NCI-H524 (cell line): ENCODE results near the gene SGK1.

ENCODE experiments used
- DNase-seq, 2 experiments: peaks; one replicate each; lab custom pipeline; 2025; lab: John Stamatoyannopoulos, UW

SGK1 gene

DNA sequence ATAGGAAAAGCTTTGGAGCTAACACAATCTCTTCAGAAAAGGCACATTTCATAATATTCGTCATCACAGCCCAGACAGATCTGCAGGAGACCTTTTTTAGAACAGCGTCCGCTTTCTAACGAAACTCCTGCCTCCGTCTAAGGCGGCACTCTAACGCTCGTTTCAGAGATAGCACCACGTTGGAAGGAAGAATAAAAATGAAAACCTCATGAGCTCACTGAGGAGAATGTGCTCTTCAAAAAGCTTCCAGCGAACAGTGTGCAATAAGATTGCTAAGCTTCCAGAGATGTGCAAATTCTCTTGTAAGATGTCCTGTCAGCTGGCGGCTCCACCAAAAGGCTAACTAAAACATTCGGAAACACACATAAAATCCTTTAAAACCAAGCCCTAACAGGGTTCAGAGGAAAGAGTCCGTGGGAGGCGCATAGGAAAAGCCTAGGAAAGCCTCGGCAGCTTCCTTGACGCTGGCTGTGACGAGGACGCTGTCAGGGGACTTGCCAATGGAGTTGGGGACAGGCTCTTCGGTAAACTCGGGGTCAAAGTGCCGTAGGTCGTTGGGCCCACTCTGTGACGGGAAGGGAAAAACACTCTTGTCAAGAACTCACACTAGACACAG lies 147.9 kb downstream of the SGK1 start:
- peak; percentile 22 to 75 for DNase-seq

DNA sequence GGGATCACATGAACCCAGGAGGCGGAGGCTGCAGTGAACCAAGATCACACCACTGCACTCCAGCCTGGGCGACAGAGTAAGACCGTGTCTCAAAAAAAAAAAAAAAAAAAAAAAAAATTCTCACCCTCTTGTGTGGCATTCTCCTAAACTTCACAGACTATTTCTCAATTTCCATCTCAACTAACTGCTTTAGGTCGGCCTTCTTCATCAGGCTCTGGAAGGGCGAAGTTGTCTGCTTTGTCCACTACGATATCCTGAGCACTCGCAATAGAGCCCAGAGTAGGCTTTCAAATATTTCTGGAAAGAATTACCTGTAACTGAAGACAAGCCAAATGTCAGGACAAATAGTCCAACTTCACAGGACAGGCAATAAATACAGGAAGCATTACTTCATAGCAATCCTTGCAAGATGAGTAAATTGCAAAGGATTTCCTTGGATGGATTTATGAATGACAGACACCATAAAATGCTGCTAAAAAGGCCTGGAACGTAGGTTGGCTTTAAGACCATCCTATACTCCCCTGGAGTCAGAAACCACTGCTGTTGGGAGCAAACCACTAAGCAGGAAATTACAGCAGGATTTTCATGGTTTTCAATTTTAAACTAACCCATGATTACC lies 149.2 kb downstream of the SGK1 start:
- DNase-seq: no peak

GRCh38 chr6:134166511-134167261 lies 151.2 kb downstream of the SGK1 start:
- DNase-seq: no peak

GRCh38 chr6:134165561-134166201 lies 152.2 kb downstream of the SGK1 start:
- DNase-seq: no peak

DNA sequence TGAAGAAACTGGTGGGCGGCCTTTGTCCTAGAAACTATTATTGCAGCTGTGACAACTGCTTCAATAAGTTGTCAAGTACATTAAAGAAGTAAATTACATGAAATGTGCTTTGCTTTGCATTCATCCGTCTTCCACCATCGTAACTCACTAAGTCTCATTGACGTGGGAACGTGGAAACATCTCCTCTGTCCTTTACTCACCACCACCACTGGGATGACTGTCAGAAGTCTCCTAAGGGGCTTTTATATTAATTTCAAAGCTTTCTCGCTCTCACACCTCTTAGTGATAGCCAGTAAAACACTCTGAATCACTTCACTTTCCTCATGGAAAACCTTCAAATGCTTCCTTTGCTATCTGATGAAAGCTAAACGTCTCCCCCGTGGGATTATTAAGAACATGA lies 153.6 kb downstream of the SGK1 start:
- DNase-seq: no peak

- DNase-seq: no peak
These were observed 155.0 kb downstream of the SGK1 start for GRCh38 chr6:134162932-134163331.

DNA sequence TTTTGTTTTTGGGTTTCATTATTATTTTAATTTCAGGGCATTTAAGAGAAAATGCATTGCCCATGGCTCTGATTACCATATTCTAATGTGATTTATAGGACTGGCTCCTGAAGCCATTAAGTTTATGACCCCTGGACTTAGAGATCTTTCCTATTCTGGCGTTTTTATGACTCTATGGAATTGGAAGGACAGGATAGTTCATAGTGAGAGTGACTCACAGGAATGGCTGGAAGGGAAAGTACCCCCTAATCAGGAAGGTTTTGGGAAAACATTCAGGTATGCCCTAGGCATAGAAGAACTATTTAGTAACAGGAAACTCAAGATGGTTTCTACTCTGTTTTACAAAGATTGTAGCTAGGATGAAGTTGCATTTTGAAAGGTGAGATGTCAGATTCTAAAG lies 156.9 kb downstream of the SGK1 start:
- DNase-seq: no peak

GRCh38 chr6:134152767-134153485 lies 165.0 kb downstream of the SGK1 start:
- no peak for DNase-seq

- no peak for DNase-seq
These were observed 169.3 kb downstream of the SGK1 start for GRCh38 chr6:134148566-134148965.

- no peak for DNase-seq
These were observed 170.8 kb downstream of the SGK1 start for GRCh38 chr6:134147034-134147533.

DNA sequence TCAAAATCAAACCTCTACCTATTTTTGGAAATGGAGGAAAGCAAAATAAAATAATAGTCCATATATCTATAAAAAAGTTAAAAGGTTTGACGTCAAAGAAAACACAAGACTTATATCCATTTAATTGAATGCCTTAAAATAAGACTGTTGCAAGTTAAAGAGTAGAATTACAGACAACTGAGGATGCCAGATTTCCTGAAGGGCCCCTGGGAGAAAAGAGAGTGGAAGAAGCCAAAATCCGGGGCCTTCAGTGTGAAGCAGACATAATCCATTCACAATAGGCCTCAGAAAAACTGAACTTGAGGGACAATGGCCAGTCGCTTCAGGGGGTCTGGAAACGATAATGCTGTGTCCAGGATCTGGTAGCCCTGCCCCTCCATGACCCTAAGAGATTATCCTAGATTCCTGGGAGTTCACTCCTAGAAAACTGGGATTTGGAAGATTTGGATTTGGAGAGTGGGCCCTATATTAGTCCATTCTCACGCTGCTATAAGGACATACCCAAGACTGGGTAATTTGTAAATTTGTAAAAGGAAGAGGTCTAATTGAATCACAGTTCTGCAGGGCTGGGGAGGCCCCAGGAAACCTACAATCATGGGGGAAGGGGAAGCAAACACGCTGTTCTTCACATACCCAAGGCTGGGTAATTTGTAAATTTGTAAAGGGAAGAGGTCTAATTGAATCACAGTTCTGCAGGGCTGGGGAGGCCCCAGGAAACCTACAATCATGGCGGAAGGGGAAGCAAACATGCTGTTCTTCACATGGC lies 171.5 kb downstream of the SGK1 start:
- no peak for DNase-seq

DNA sequence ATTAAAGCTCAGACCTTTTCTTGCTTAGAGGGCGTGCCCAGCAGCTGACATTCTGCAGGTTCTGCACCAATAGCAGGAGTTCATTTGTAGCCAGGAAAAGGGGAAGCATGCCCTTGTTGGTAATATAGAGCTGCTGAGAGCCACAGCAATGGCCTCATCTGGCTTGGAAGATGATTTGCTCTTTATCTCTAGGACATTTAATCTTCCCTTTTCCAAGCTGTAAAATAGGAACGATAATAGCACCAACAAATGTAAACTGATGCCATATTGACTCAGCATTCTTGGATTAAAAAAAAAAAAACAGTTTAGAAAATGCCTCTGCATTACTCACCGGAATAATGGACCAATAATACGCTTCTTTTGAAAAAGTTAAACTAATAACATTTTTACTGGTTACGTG lies 172.1 kb downstream of the SGK1 start:
- peak in 1 of 2 experiments; percentile 45 for DNase-seq

DNA sequence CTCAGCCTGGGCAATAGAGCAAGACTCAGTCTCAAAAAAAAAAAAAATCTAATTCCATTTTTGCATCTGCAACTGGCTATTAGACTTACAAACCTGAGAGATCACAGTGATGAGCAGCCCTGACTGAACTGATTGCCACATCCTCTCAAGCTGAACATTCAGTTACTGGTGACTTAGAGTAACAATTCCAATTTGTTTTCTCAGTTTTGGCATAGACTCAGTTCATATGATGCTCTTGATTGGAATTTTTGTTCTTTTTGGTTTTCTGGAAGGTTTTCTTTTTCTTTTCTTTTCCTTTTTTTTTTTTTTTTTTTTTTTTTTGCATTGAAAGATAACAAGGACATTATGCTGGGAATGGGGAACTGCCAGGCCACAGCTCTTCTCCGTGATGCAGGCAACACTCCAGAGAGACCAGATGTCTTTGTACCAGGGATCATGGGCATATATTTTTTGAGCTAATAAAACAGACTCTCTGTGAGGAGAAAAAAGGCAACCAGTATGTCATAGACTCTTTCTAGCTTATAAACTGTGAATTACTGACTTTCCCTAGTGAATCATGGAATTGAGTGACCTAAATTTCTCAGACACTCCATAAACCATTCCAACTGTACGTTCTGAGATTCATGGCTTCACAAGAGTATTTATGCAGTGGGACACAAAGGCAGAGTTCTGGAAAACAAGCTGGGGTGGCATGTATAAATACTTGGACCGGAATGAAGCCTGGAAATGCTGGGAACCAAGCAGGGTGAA lies 179.5 kb downstream of the SGK1 start:
- no peak for DNase-seq

GRCh38 chr6:134134654-134135053 lies 183.3 kb downstream of the SGK1 start:
- peak; percentile 9 to 62 for DNase-seq

DNA sequence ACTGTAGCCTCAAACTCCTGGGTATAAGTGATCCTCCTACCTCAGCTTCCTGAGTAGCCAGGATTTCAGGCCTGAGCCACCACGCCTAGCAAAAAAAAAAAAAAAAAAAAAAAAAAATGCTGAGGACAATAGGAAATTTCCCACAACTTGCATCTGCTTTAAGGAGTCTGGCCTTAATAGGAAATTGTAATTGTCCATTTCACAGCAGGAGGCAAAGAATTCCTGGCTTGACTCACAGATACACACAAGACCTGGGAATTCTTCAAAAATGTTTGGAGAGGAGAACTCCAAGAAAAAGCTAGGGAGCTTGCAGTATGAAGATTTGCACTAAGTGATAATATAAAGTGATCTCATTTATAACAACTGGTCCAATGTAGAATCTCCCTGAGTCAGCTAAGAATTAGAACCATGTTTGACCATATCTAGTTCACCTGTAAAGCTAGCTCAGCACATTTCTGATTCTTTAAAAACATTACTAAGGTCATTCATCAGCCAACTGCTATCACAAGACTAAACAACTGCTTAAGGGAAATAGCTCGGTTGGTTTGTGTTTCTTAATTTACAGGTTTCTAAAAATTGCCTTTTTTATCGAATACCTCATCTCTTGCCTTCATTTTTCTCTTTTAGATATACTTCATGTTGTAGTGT lies 185.3 kb downstream of the SGK1 start:
- no peak for DNase-seq

GRCh38 chr6:134131530-134132139 lies 186.3 kb downstream of the SGK1 start:
- no peak for DNase-seq

DNA sequence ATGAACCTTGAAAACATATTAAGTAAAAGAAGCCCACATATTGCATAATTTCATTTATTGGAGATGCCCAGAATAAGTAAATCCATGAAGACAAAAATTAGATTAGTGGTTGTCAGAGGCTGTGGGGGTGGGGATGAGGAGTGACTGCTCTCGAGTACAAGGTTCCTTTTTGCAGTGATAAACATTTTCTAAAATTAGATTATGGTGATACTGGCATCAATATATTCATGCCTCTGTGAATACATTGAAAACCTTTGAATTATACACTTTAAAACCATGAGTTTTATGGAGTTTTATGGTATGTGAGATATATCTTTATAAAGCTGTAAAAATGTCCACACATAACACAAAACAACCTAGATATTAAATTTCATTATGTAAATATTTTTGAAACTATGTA lies 189.8 kb downstream of the SGK1 start:
- no peak for DNase-seq

- peak; percentile 83 to 97 for DNase-seq
These were observed 194.2 kb downstream of the SGK1 start for GRCh38 chr6:134123666-134124208.

DNA sequence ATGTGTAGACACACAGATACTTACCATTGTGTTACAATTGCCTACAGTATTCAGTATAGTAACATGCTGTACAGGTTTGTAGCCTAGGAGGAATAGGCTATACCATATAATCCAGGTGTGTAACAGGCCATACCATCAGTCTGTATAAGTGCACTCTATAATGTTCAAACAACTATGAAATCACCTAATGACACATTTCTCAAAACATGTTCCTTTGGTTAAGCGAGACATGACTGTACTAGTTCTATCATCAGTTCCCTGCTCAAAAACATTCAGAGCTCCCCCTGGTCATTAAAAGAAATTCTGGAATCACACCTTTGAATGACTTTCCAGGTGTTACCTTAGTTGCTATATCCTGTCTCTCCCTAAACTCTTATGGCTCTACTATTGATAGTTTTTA lies 195.1 kb downstream of the SGK1 start:
- no peak for DNase-seq
